Bone marrow (tissue), 2 donors: ENCODE data around the gene AHSA1.

Experiments
- DNase-seq, 2 donors: peaks; one replicate each; lab custom pipeline; 2025; lab: John Stamatoyannopoulos, UW

AHSA1 gene

GRCh38 chr14:77473921-77474320, 16.0 kb downstream of the AHSA1 start:
- DNase-seq: no peak

- no peak for DNase-seq
These were observed 16.7 kb downstream of the AHSA1 start for GRCh38 chr14:77474479-77475177.

GRCh38 chr14:77475432-77476115, 17.7 kb downstream of the AHSA1 start:
- DNase-seq: no peak

GRCh38 chr14:77478029-77478428, 20.1 kb downstream of the AHSA1 start:
- no peak for DNase-seq

GRCh38 chr14:77478796-77479195, 20.9 kb downstream of the AHSA1 start:
- no peak for DNase-seq

GRCh38 chr14:77482422-77482821, 24.5 kb downstream of the AHSA1 start:
- no peak for DNase-seq

GRCh38 chr14:77485256-77485655, 27.4 kb downstream of the AHSA1 start:
- no peak for DNase-seq

GRCh38 chr14:77485901-77486678, 28.2 kb downstream of the AHSA1 start:
- DNase-seq: no peak

GRCh38 chr14:77488558-77488957, 30.7 kb downstream of the AHSA1 start:
- no peak for DNase-seq

GRCh38 chr14:77489041-77489440, 31.1 kb downstream of the AHSA1 start:
- DNase-seq: no peak

- DNase-seq: no peak
These were observed 32.6 kb downstream of the AHSA1 start for GRCh38 chr14:77490347-77490986.

- DNase-seq: no peak
These were observed 33.2 kb downstream of the AHSA1 start for GRCh38 chr14:77491056-77491455.

GRCh38 chr14:77495334-77495733, 37.4 kb downstream of the AHSA1 start:
- no peak for DNase-seq

GRCh38 chr14:77498120-77498979, 40.5 kb downstream of the AHSA1 start, which contains the start of gene ISM2:
TSS of gene ISM2 (minus strand) at chr14:77498816. CDS start at chr14:77498793, 23 bp downstream.
- DNase-seq: no peak

GRCh38 chr14:77498984-77499527, 41.2 kb downstream of the AHSA1 start:
- DNase-seq: no peak

GRCh38 chr14:77502109-77502782, 44.4 kb downstream of the AHSA1 start:
- DNase-seq: no peak

- DNase-seq: no peak
These were observed 45.2 kb downstream of the AHSA1 start for GRCh38 chr14:77503138-77503537.

- DNase-seq: no peak
These were observed 47.1 kb downstream of the AHSA1 start for GRCh38 chr14:77505031-77505430.

- DNase-seq: no peak
These were observed 49.9 kb downstream of the AHSA1 start for GRCh38 chr14:77507762-77508161.

- no peak for DNase-seq
These were observed 50.4 kb downstream of the AHSA1 start for GRCh38 chr14:77508249-77508648.
